Activated CD4-positive, alpha-beta T cell treated with anti-CD3 and anti-CD28 coated beads, Interleukin-2, amount 10 ng/mL, durations not matched to agents 7 days and 5 days (primary cell): ENCODE data around the gene BTBD6. TPM values are rescaled to one million over a fixed set of nuclear protein-coding genes. Genes with fewer than 3 reads are reported as not detected.

Source experiments
- total RNA-seq, 2 experiments: library from RNA; stranded (reverse); gene quantifications; one replicate each; pipeline ENCODE4 v1.2.3, GENCODE V29; 2021

The BTBD6 gene
- total RNA-seq, 2 experiments from 2014 or later: 43.7 to 43.9 TPM

Other genes with a start within 250 kb of the BTBD6 start
- gene CDCA4, start 227.4 kb upstream of the BTBD6 start, total RNA-seq: 10 to 100 TPM; 53.0 to 56.6 TPM
- gene GPR132, start 183.1 kb upstream of the BTBD6 start, total RNA-seq: 10 to 100 TPM; 44.2 to 46.6 TPM
- gene JAG2, start 79.8 kb upstream of the BTBD6 start, total RNA-seq: 1 to 10 TPM; 1.5 TPM
- gene NUDT14, start 67.2 kb upstream of the BTBD6 start, total RNA-seq: 10 to 100 TPM; 18.3 to 21.4 TPM
- gene BRF1, start 52.5 kb downstream of the BTBD6 start, total RNA-seq: 10 to 100 TPM; 39.0 to 50.9 TPM
- gene PACS2, start 66.2 kb downstream of the BTBD6 start, total RNA-seq: 10 to 100 TPM; 43.3 to 46.8 TPM
- gene TEX22, start 150.0 kb downstream of the BTBD6 start, total RNA-seq: 1 to 10 TPM; 2.8 to 3.9 TPM
- 100 to 1,000 TPM; 119 to 131 TPM for gene MTA1, start 171.3 kb downstream of the BTBD6 start, total RNA-seq
- gene CRIP2, start 226.3 kb downstream of the BTBD6 start, total RNA-seq: 1 to 10 TPM in 1 of 2 experiments, under 1 TPM in 1; 0.64 to 1.8 TPM
- 100 to 1,000 TPM; 702 to 753 TPM for gene CRIP1, start 238.4 kb downstream of the BTBD6 start, total RNA-seq
- gene TEDC1, start 242.7 kb downstream of the BTBD6 start, total RNA-seq: 10 to 100 TPM; 40.7 to 53.2 TPM